GM18873 (cell line): Measurements from ENCODE around the gene DYDC1.
"Not testable (repeated sequence)": the region's sequence is repeated elsewhere in the genome, so short reads cannot be mapped to it uniquely, and the experiment has no call there.

Experiments
- ATAC-seq: cut with Tn5 transposase; IDR thresholded peaks from one replicate; pipeline ENCODE4 v1.9.1; 2021; ENCODE audit warnings: mild to moderate bottlenecking, moderate library complexity, moderate number of reproducible peaks; ENCODE audit not compliant: unreplicated experiment, low FRiP score

The DYDC1 gene

GRCh38 chr10:80344912-80345311, 11.6 kb downstream of the DYDC1 start:
- no peak for ATAC-seq

- no peak for ATAC-seq
Observed at GRCh38 chr10:80344276-80344675, 12.3 kb downstream of the DYDC1 start.

- no peak for ATAC-seq
Observed at GRCh38 chr10:80333983-80334382, 22.6 kb downstream of the DYDC1 start.

- ATAC-seq, result no peak
Observed at GRCh38 chr10:80324891-80325364, 31.6 kb downstream of the DYDC1 start.

GRCh38 chr10:80324086-80324485, 32.5 kb downstream of the DYDC1 start:
- ATAC-seq, result no peak

GRCh38 chr10:80323311-80323710, 33.2 kb downstream of the DYDC1 start:
- ATAC-seq, result no peak

GRCh38 chr10:80322711-80323110, 33.8 kb downstream of the DYDC1 start:
- no peak for ATAC-seq

GRCh38 chr10:80322158-80322557, 34.4 kb downstream of the DYDC1 start:
- ATAC-seq, result no peak

GRCh38 chr10:80321183-80321582, 35.4 kb downstream of the DYDC1 start:
- ATAC-seq, result no peak

- ATAC-seq, result no peak
Observed at GRCh38 chr10:80320377-80320776, 36.2 kb downstream of the DYDC1 start.

GRCh38 chr10:80319725-80320290, 36.7 kb downstream of the DYDC1 start:
- no peak for ATAC-seq

GRCh38 chr10:80319318-80319717, 37.2 kb downstream of the DYDC1 start:
- ATAC-seq, result no peak

- no peak for ATAC-seq
Observed at GRCh38 chr10:80318742-80319141, 37.8 kb downstream of the DYDC1 start.

- ATAC-seq, result no peak
Observed at GRCh38 chr10:80315391-80315790, 41.2 kb downstream of the DYDC1 start.

GRCh38 chr10:80313523-80313922, 43.0 kb downstream of the DYDC1 start:
- ATAC-seq, result no peak

GRCh38 chr10:80305989-80306388, 50.6 kb downstream of the DYDC1 start:
- not testable (repeated sequence) for ATAC-seq

GRCh38 chr10:80296942-80297341, 59.6 kb downstream of the DYDC1 start:
- ATAC-seq, result no peak

- no peak for ATAC-seq
Observed at GRCh38 chr10:80292607-80293239, 63.8 kb downstream of the DYDC1 start.

- ATAC-seq, result no peak
Observed at GRCh38 chr10:80290474-80291220, 65.9 kb downstream of the DYDC1 start.

GRCh38 chr10:80289451-80290287, 66.9 kb downstream of the DYDC1 start, which contains the start of gene MAT1A:
TSS of gene MAT1A (minus strand) at chr10:80289658. CDS start at chr10:80289423, 235 bp downstream.
- no peak for ATAC-seq

- no peak for ATAC-seq
Observed at GRCh38 chr10:80288849-80289248, 67.7 kb downstream of the DYDC1 start.
